EH (cell line): ENCODE data around the gene KRT37.

Experiments
- DNase-seq: peaks from one replicate; pipeline ENCODE4 v3.0.0-alpha.2; 2015; ENCODE audit warnings: low read depth

The KRT37 gene

GRCh38 chr17:41424111-41424635, at the start of gene KRT37:
KRT37 (minus strand) TSS chr17:41424585; CDS start chr17:41424523, 62 bp downstream.
- no peak for DNase-seq

- no peak for DNase-seq
Measured at GRCh38 chr17:41468346-41468745, 44.0 kb upstream of the KRT37 start.

GRCh38 chr17:41467561-41467960, 43.2 kb upstream of the KRT37 start:
- no peak for DNase-seq

GRCh38 chr17:41466988-41467387, 42.6 kb upstream of the KRT37 start, which contains the start of gene KRT32:
KRT32 (minus strand) TSS chr17:41467386; CDS start chr17:41467325, 61 bp downstream.
- no peak for DNase-seq

- DNase-seq = peak; percentile 98
Measured at GRCh38 chr17:41464682-41465081, 40.3 kb upstream of the KRT37 start.

- no peak for DNase-seq
Measured at GRCh38 chr17:41464173-41464572, 39.8 kb upstream of the KRT37 start.

GRCh38 chr17:41463746-41464145, 39.4 kb upstream of the KRT37 start:
- DNase-seq = peak; percentile 36

GRCh38 chr17:41462705-41463104, 38.3 kb upstream of the KRT37 start:
- no peak for DNase-seq

- no peak for DNase-seq
Measured at GRCh38 chr17:41457676-41458075, 33.3 kb upstream of the KRT37 start.

- no peak for DNase-seq
Measured at GRCh38 chr17:41456204-41456603, 31.8 kb upstream of the KRT37 start.

- DNase-seq = peak; percentile 60
Measured at GRCh38 chr17:41455236-41455635, 30.9 kb upstream of the KRT37 start.

GRCh38 chr17:41453066-41453465, 28.7 kb upstream of the KRT37 start:
- no peak for DNase-seq

GRCh38 chr17:41452281-41452680, 27.9 kb upstream of the KRT37 start:
- DNase-seq = no peak

- DNase-seq = peak; percentile 93
Measured at GRCh38 chr17:41451154-41451728, 26.9 kb upstream of the KRT37 start.

- DNase-seq = no peak
Measured at GRCh38 chr17:41449008-41449407, 24.6 kb upstream of the KRT37 start.

GRCh38 chr17:41448506-41448905, 24.1 kb upstream of the KRT37 start:
- no peak for DNase-seq

GRCh38 chr17:41446806-41447205, 22.4 kb upstream of the KRT37 start:
- peak; percentile 90 for DNase-seq

- DNase-seq = no peak
Measured at GRCh38 chr17:41444640-41445039, 20.3 kb upstream of the KRT37 start.

GRCh38 chr17:41444186-41444585, 19.8 kb upstream of the KRT37 start:
- no peak for DNase-seq

GRCh38 chr17:41442739-41443138, 18.4 kb upstream of the KRT37 start:
- DNase-seq = peak; percentile 95

- DNase-seq = no peak
Measured at GRCh38 chr17:41440531-41441033, 16.2 kb upstream of the KRT37 start, which contains the start of gene KRT38. KRT38 (minus strand) TSS chr17:41440983; CDS start chr17:41440921, 62 bp downstream.

- DNase-seq = peak; percentile 51
Measured at GRCh38 chr17:41439375-41439774, 15.0 kb upstream of the KRT37 start.

GRCh38 chr17:41437769-41438168, 13.4 kb upstream of the KRT37 start:
- DNase-seq = peak; percentile 53

- DNase-seq = no peak
Measured at GRCh38 chr17:41437254-41437653, 12.9 kb upstream of the KRT37 start.
